Epithelial cell of esophagus (primary cell): ENCODE results near the gene DOCK4.

Source experiments
- DNase-seq: peaks from one replicate; pipeline ENCODE4 v3.0.0; 2010; ENCODE audit warnings: low read depth
- H3K4me3 ChIP-seq: 2 replicates; pipeline ENCODE4 v1.5.1; 2011; ENCODE audit warnings: mild to moderate bottlenecking, low read length, control low read depth
- CTCF ChIP-seq: IDR thresholded peaks from 2 replicates; pipeline ENCODE4 v1.5.1; 2011; ENCODE audit warnings: low read depth, mild to moderate bottlenecking, low read length, control low read depth, inconsistent platforms; ENCODE audit not compliant: insufficient read depth; ENCODE audit errors: missing control alignments

DOCK4 gene

GRCh38 chr7:112122798-112123197 lies 83.4 kb downstream of the DOCK4 start:
- no peak for DNase-seq
- no peak overlapping the region for H3K4me3 ChIP-seq
- TF ChIP-seq CTCF: no peak

GRCh38 chr7:112122144-112122543 lies 84.1 kb downstream of the DOCK4 start:
- TF ChIP-seq CTCF: no peak
- no peak for DNase-seq
- H3K4me3 ChIP-seq: no peak overlapping the region

- TF ChIP-seq CTCF: no peak
- no peak overlapping the region for H3K4me3 ChIP-seq
- no peak for DNase-seq
Measured at GRCh38 chr7:112121318-112121717, 84.9 kb downstream of the DOCK4 start.

GRCh38 chr7:112120696-112121217 lies 85.4 kb downstream of the DOCK4 start:
- H3K4me3 ChIP-seq: no peak overlapping the region
- no peak for DNase-seq
- no peak for TF ChIP-seq CTCF

- no peak for TF ChIP-seq CTCF
- no peak for DNase-seq
- no peak overlapping the region for H3K4me3 ChIP-seq
Measured at GRCh38 chr7:112118581-112119566, 87.3 kb downstream of the DOCK4 start.

GRCh38 chr7:112116894-112117293 lies 89.3 kb downstream of the DOCK4 start:
- no peak for DNase-seq
- H3K4me3 ChIP-seq: no peak overlapping the region
- TF ChIP-seq CTCF: no peak
